ENCODE measurements around the gene SLC35E1. TPM values are rescaled to one million over a fixed set of nuclear protein-coding genes. Genes with fewer than 3 reads are reported as not detected.

SLC35E1 gene
- total RNA-seq, 4 donors from 2014 or later, result 30.6 to 38.1 (median 34.6) TPM

DNA sequence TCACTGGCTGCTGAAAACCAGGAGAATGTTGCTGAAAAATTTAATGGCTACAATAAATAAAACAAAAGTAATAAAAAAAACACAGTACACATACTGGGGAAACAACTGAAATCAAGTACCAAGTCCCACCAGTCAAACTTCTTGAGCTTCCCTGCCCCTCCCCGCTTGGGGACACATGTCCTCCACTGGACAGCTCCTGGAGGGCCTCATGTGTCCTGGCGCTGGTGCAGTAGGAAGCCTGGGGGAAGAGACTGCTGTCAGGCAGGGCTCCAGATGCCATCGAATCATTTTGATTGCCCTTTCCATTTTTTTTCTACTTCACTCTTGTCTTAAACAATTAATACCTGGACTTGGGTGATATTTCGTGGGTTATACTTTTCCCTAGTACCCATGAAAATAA lies 26.6 kb upstream of the SLC35E1 start:
- TF ChIP-seq, protein P1, sequence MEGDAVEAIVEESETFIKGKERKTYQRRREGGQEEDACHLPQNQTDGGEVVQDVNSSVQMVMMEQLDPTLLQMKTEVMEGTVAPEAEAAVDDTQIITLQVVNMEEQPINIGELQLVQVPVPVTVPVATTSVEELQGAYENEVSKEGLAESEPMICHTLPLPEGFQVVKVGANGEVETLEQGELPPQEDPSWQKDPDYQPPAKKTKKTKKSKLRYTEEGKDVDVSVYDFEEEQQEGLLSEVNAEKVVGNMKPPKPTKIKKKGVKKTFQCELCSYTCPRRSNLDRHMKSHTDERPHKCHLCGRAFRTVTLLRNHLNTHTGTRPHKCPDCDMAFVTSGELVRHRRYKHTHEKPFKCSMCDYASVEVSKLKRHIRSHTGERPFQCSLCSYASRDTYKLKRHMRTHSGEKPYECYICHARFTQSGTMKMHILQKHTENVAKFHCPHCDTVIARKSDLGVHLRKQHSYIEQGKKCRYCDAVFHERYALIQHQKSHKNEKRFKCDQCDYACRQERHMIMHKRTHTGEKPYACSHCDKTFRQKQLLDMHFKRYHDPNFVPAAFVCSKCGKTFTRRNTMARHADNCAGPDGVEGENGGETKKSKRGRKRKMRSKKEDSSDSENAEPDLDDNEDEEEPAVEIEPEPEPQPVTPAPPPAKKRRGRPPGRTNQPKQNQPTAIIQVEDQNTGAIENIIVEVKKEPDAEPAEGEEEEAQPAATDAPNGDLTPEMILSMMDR (IDR thresholded peaks at IDR 0.05; ENCODE audit: low read depth), result no peak

DNA sequence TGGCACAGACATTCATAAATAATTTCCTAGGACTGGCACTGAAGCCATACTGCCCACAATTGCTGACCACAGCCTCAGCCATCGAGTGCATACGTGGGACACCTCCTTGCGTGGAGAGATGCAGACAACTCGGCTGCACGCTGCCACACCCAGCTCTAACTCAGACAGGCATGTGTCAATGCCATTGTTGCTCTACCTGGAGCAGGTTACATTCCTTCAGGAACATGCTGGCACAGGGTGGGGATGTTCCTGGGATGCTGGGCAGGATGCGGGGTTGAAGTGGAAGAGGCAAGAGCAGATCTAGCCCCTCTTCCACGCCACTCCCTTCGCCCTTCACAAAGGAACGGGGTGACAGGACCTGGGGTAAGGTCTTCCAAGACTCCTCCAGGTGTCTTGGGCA lies 24.2 kb upstream of the SLC35E1 start:
- TF ChIP-seq, protein P1 (IDR thresholded peaks at IDR 0.05; ENCODE audit: low read depth), result no peak

DNA sequence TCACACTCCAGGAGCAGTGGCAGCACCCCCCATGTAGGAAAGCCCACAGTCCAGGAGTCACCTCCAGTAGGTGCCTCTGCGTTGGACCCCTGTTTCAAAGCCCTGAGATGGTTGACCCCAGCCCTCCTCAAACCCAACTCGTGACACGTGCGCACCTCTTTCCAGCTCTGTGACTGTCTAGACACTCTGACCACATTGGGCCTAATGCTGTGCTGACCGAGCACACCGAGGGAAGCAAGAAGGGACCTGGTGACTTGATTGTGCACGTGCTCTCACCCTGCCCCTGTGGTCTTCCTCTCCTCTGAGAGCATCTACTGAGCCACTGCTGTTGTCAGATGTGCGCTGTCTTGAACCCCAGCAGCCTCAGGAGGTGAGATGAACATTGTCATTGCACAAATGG lies 22.9 kb upstream of the SLC35E1 start:
- TF ChIP-seq, protein P1 (IDR thresholded peaks at IDR 0.05; ENCODE audit: low read depth), result no peak

DNA sequence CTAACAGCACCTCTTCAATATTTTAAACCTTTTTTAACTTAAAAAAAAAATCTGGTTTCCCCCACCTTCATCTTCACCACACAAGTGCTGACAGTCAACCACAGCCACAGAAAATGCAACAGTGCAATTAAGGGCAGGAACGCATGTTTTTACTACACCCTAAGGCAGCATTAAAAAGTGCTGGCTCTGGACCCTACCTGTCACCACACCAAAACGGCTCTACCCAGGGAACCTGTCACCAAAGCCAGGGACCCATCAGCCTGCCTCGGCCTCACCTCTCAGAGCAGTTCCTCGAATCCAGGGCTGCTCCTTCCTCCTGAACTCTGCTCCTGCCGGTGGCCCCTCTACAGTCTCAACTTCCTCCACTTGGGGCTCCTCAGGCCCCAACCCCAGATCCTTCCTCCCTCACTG lies 22.5 kb upstream of the SLC35E1 start:
- TF ChIP-seq, protein P1 (IDR thresholded peaks at IDR 0.05; ENCODE audit: low read depth), result no peak

DNA sequence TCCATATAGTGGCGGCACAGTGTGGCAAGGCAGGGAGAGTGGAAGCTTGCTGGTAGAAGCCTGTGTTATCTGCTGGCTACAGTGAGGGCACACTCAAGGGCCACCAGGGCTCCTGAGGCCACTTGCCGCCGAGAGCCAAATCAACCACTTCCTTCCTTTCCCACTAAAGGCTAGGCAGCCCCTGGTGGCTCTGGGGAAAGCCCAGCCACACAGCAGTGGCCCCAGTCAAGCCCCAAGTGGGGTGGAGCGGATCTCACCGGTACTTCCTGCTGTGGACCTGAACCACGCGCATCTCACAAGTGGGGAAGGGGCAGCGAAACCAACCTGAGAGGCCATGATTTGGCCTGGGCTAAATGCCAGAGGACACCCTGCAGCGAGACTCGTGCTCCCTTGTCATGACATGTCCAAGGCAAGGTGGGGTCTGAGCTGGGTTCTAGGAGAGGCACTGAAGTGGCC lies 21.9 kb upstream of the SLC35E1 start:
- TF ChIP-seq, protein P1 (IDR thresholded peaks at IDR 0.05; ENCODE audit: low read depth), result no peak

DNA sequence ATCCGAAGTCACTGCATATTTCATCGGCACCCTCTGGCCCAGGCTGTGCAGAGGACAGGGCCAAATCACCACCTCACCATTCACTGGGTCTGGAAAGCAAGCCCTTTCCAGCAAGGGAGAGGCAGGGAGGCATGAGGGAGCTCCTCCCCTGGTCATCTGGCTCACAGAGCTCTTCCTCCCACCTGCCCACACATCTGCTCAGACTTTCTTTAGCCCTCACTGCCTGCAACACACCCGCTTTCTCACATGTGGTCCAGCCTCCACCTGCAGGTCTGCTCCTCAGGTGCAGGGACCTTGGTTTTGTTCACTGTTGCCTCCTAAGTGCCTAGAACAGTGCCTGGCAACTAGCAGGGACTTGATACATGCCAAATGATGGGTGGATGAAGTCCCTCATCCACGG lies 21.0 kb upstream of the SLC35E1 start:
- TF ChIP-seq, protein P1 (IDR thresholded peaks at IDR 0.05; ENCODE audit: low read depth), result no peak

DNA sequence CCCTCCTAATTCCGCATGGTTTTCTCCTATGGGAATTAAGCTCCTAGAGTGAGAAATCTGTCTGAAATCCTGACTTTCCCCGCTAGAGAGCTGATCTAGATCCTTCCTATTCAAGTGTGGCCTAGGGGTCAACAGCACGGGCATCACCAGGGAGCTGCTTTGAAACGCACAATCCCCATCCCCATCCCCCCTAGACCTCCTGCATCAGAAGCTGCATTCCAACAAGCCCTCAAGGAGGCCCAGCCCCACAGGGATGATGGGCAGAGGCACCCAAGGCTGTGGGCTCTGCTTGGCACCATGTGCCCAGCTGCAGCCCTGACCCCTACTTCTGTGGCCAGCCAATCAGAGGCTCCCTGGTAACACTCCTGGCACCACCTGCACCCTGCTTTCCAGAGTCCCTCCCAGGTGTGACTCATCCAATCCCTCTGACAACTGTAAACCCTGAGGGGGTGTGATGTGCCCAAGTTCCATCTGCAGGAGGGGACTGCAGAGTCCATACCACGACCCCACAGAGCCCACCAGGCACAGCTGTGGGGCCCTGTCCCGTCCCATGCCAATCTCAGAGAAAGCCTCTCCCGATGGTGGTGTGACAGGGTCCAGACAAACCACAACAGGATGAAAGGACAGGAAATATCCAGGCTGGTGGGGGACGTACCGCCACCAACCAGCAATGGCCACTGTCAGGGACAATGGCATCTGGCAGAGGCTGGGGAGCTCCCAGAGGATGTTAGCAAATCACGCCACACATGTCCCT lies 19.8 kb upstream of the SLC35E1 start:
- TF ChIP-seq, protein P1 (IDR thresholded peaks at IDR 0.05; ENCODE audit: low read depth), result no peak

All from subcutaneous adipose tissue (tissue), 4 donors.